A549 (cell line): ENCODE results near the gene ZSWIM5. TPM values are rescaled to one million over a fixed set of nuclear protein-coding genes. Genes with fewer than 3 reads are reported as not detected.
"Not testable (repeated sequence)": the region's sequence is repeated elsewhere in the genome, so short reads cannot be mapped to it uniquely, and the experiment has no call there.

Experiments
- ATAC-seq, 2 experiments: fragments of 200-7000 bp in 1 of 2; fragments of >200 bp in 1 of 2; cut with Nextera tagmentation in 1 of 2; cut with Tn5 transposase in 1 of 2; 3 replicates each; pipeline versions ENCODE4 v1.8.0 to v1.9.1; 2018 to 2020; ENCODE audit warnings: mild to moderate bottlenecking in 1 of 2, moderate library complexity in 1 of 2
- CTCF ChIA-PET: fragments of 300-600 bp; sonication (Branson Sonifier 250); formaldehyde crosslinking; extraction: SDS; loops from one replicate; lab custom pipeline; 2021; ENCODE audit warnings: antibody characterized with exemption, inconsistent platforms; lab: Yijun Ruan, JAX
- POLR2A ChIA-PET: fragments of 350-600 bp; formaldehyde crosslinking; extraction: SDS; loops from one replicate; lab custom pipeline; 2021; ENCODE audit warnings: antibody characterized with exemption, inconsistent platforms; lab: Yijun Ruan, JAX
- DNase-seq, 2 experiments: peaks; one replicate each; pipeline versions ENCODE4 v3.0.0 to v3.0.0-alpha.2; 2011 to 2016; ENCODE audit warnings: low read depth in 1 of 2, low spot score in 1 of 2
- FAIRE-seq: peaks from 2 replicates; lab custom pipeline; 2011; peaks lifted over from hg19 to GRCh38; lab: Jason Lieb, UNC
- H3K27ac ChIP-seq, 2 experiments: fragments of >200 bp; sonication (Bioruptor Twin); formaldehyde crosslinking; 3 replicates each; pipeline ENCODE4 v1.5.1; 2016 to 2017
- H3K4me1 ChIP-seq: fragments of >200 bp; sonication (Bioruptor Twin); formaldehyde crosslinking; 3 replicates; pipeline ENCODE4 v1.6.1; 2016
- H3K4me2 ChIP-seq: fragments of >200 bp; sonication (Bioruptor Twin); formaldehyde crosslinking; 3 replicates; pipeline ENCODE4 v1.6.1; 2016
- H3K4me3 ChIP-seq: fragments of >200 bp; sonication (Bioruptor Twin); formaldehyde crosslinking; 3 replicates; pipeline ENCODE4 v1.5.1; 2016
- H3K9me3 ChIP-seq: fragments of >200 bp; sonication (Bioruptor Twin); formaldehyde crosslinking; 3 replicates; pipeline ENCODE4 v1.6.1; 2016
- CEBPB ChIP-seq, 2 experiments: fragments of >200 bp in 1 of 2; sonication (Bioruptor Twin) in 1 of 2; formaldehyde crosslinking in 1 of 2; IDR thresholded peaks; 2 replicates each; pipeline ENCODE4 v1.6.1; 2012 to 2016
- EHF ChIP-seq: fragments of 250-450 bp; sonication (Bioruptor Pico); IDR thresholded peaks from 2 replicates; pipeline ENCODE4 v1.5.0; 2020; ENCODE audit warnings: mild to moderate bottlenecking
- EHMT2 ChIP-seq: fragments of 200-600 bp; sonication (generic); IDR thresholded peaks from 2 replicates; pipeline ENCODE4 v1.6.1; 2016; ENCODE audit warnings: antibody characterized with exemption, low read depth, mild to moderate bottlenecking, moderate library complexity
- EP300 ChIP-seq, 2 experiments: fragments of >200 bp; sonication (Bioruptor Twin); formaldehyde crosslinking; IDR thresholded peaks; 2 replicates in 1 of 2; 3 replicates in 1 of 2; pipeline ENCODE4 v1.6.1; 2016 to 2017
- FOXS1 ChIP-seq: fragments of 250-450 bp; sonication (Bioruptor Pico); IDR thresholded peaks from 2 replicates; pipeline ENCODE4 v1.5.0; 2020; ENCODE audit warnings: mild to moderate bottlenecking, moderate library complexity
- JUN ChIP-seq, 2 experiments: fragments of >200 bp; sonication (Bioruptor Twin); formaldehyde crosslinking; IDR thresholded peaks; 2 replicates in 1 of 2; 3 replicates in 1 of 2; pipeline ENCODE4 v1.6.1; 2016 to 2017
- JUNB ChIP-seq: fragments of >200 bp; sonication (Bioruptor Twin); formaldehyde crosslinking; IDR thresholded peaks from 2 replicates; pipeline ENCODE4 v1.6.1; 2016
- MAFK ChIP-seq: fragments of 450-650 bp; IDR thresholded peaks from 2 replicates; pipeline ENCODE4 v1.6.1; 2014; ENCODE audit not compliant: partially characterized antibody
- MAZ ChIP-seq: fragments of 150-350 bp; IDR thresholded peaks from 2 replicates; pipeline ENCODE4 v1.6.1; 2014; ENCODE audit warnings: antibody characterized with exemption, low read depth, low read length, borderline replicate concordance
- MYC ChIP-seq: IDR thresholded peaks from 2 replicates; pipeline ENCODE4 v1.6.1; 2012; ENCODE audit warnings: mild to moderate bottlenecking, inconsistent platforms, low read length, improper control_type of control experiment, borderline replicate concordance
- RARB ChIP-seq: fragments of 250-450 bp; sonication (Bioruptor Pico); IDR thresholded peaks from 2 replicates; pipeline ENCODE4 v1.8.0; 2021; ENCODE audit warnings: mild to moderate bottlenecking, moderate library complexity
- RCOR1 ChIP-seq: fragments of 150-350 bp; IDR thresholded peaks from 2 replicates; pipeline ENCODE4 v1.6.1; 2014; ENCODE audit warnings: antibody characterized with exemption, low read length, low read depth
- ZFP36 ChIP-seq: fragments of 450-650 bp; IDR thresholded peaks from 2 replicates; pipeline ENCODE4 v1.6.1; 2014; ENCODE audit warnings: borderline replicate concordance; ENCODE audit not compliant: partially characterized antibody
- ZSCAN20 ChIP-seq: fragments of 250-450 bp; sonication (Bioruptor Pico); IDR thresholded peaks from 2 replicates; pipeline ENCODE4 v1.8.0; 2022; ENCODE audit warnings: mild to moderate bottlenecking, moderate library complexity
- WGBS: methylation state at CpG from one replicate; pipeline ENCODE4 v1.1.6; 2017; ENCODE audit errors: missing lambda C conversion rate; 5-methylcytosine and 5-hydroxymethylcytosine counted together
- polyA plus RNA-seq, 4 experiments: library from polyadenylated mRNA; depleted of rRNA in 3 of 4; stranded (reverse); fragments of >200 nt; fragmentation: RNase III in 1 of 4; extraction: RNeasy Plus Mini Kit Qiagen cat#74134 plus additional on column Dnase treatment in 1 of 4; gene quantifications; 2 replicates in 3 of 4; 3 replicates in 1 of 4; pipeline ENCODE4 v1.2.3, GENCODE V29; 2011 to 2017
- TF ChIP-seq, protein P1 (sequence below): fragments of 150-350 bp; IDR thresholded peaks from 2 replicates; pipeline ENCODE4 v1.6.1; 2014; ENCODE audit warnings: low read depth, mild to moderate bottlenecking, low read length
- TF ChIP-seq, protein P2 (sequence below): fragments of >200 bp; sonication (Bioruptor Twin); formaldehyde crosslinking; IDR thresholded peaks from 2 replicates; pipeline ENCODE4 v1.6.1; 2016
- TF ChIP-seq, protein P3 (sequence below): fragments of >200 bp; sonication (Bioruptor Twin); formaldehyde crosslinking; IDR thresholded peaks from 3 replicates; pipeline ENCODE4 v1.5.1; 2016
- TF ChIP-seq, protein P4 (sequence below): IDR thresholded peaks from 2 replicates; pipeline ENCODE4 v1.6.1; 2012
- TF ChIP-seq, protein P5 (sequence below): fragments of 250-450 bp; sonication (Bioruptor Pico); IDR thresholded peaks from 2 replicates; pipeline ENCODE4 v1.5.0; 2021; ENCODE audit warnings: mild to moderate bottlenecking, moderate library complexity, borderline replicate concordance
- TF ChIP-seq, protein P6 (sequence below): IDR thresholded peaks from 2 replicates; pipeline ENCODE4 v1.6.1; 2012

Gene ZSWIM5
- polyA plus RNA-seq, 2 of the 4 experiments (the other 2 are of a cell fraction), result 0.52 to 1.3 TPM

DNA sequence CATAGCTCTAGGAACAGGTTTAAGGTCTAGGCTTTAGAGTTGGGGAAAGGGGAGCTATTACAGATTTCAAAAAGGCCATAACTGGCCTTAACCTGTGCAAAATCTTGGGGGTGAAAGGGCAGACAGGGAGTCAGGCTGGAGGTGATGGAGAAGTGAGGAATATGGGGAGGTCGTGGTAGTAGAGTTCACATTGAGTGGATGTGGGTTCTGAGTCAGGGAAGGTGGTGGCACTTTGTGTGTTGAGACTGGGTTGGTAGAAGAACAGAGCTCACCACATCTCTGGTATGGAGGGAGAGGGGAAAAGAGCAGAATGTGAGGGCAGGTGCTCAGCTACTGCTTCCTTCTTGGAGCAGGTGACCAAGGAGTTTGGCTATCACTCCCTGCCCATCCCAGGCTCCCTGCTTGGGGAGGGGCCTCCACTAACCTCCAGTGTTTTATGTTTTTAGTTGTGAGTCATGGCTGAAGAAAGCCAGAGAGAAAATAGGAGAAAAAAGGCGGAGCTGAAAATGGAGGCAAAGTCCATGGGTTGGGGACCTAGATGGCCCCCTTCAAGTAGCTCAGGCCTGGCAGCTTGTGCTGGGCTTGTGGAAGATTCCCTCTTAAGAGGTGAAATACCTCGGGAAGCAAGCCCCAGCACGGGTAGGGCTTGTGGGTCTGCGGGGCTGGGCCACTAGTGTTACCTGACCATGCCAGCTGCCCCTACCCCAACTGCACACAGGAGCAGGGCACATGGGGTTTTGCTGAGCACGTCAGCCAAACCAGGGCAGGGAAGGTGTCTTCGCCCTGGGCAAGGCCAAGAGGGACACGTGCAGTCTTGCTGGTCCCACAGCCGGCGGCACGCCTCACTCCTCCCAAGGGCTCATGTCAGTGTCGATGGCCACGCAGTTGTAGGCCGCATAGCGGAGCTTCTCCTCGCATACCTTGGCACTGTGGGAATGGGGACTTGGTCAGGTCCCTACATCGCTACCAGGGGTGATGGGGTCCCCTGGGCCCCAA is 203.5 kb downstream of the ZSWIM5 start:
- no peak overlapping the region for H3K27ac ChIP-seq
- no peak for ATAC-seq
- no peaks in the 10 kb centered on the region for H3K9me3 ChIP-seq
- no peak overlapping the region for H3K4me3 ChIP-seq
- no peaks in the 10 kb centered on the region for H3K4me1 ChIP-seq
- no peak for FAIRE-seq
- H3K4me2 ChIP-seq, result no peak overlapping the region
- DNase-seq, result no peak
- WGBS, result 65% methylated on average over 3 of the region's 17 CpGs
- CTCF ChIA-PET, result interaction anchor here (0.6 to 20.8 kb wide), 4 partner anchors 12 to 297 kb away, joined by 3 to 488 read pairs (median 13); no protein-coding TSS in a partner anchor
- TF ChIP-seq MAZ (no peak), RARB (no peak), FOXS1 (no peak), MAFK (no peak), EHMT2 (no peak), CEBPB (IDR thresholded peaks at IDR 0.05) (no peak), ZSCAN20 (no peak), ZFP36 (no peak), EP300 (IDR thresholded peaks at IDR 0.05) (no peak), JUNB (no peak), JUN (IDR thresholded peaks at IDR 0.05) (no peak), EHF (no peak), RCOR1 (no peak), MYC (no peak)
- TF ChIP-seq, protein P1, sequence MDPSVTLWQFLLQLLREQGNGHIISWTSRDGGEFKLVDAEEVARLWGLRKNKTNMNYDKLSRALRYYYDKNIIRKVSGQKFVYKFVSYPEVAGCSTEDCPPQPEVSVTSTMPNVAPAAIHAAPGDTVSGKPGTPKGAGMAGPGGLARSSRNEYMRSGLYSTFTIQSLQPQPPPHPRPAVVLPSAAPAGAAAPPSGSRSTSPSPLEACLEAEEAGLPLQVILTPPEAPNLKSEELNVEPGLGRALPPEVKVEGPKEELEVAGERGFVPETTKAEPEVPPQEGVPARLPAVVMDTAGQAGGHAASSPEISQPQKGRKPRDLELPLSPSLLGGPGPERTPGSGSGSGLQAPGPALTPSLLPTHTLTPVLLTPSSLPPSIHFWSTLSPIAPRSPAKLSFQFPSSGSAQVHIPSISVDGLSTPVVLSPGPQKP, result no peak
- TF ChIP-seq, protein P2, sequence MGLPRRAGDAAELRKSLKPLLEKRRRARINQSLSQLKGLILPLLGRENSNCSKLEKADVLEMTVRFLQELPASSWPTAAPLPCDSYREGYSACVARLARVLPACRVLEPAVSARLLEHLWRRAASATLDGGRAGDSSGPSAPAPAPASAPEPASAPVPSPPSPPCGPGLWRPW, result no peak
- TF ChIP-seq, protein P3, sequence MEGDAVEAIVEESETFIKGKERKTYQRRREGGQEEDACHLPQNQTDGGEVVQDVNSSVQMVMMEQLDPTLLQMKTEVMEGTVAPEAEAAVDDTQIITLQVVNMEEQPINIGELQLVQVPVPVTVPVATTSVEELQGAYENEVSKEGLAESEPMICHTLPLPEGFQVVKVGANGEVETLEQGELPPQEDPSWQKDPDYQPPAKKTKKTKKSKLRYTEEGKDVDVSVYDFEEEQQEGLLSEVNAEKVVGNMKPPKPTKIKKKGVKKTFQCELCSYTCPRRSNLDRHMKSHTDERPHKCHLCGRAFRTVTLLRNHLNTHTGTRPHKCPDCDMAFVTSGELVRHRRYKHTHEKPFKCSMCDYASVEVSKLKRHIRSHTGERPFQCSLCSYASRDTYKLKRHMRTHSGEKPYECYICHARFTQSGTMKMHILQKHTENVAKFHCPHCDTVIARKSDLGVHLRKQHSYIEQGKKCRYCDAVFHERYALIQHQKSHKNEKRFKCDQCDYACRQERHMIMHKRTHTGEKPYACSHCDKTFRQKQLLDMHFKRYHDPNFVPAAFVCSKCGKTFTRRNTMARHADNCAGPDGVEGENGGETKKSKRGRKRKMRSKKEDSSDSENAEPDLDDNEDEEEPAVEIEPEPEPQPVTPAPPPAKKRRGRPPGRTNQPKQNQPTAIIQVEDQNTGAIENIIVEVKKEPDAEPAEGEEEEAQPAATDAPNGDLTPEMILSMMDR, result no peak
- TF ChIP-seq, protein P4, sequence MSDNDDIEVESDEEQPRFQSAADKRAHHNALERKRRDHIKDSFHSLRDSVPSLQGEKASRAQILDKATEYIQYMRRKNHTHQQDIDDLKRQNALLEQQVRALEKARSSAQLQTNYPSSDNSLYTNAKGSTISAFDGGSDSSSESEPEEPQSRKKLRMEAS, result no peak
- TF ChIP-seq, protein P5, sequence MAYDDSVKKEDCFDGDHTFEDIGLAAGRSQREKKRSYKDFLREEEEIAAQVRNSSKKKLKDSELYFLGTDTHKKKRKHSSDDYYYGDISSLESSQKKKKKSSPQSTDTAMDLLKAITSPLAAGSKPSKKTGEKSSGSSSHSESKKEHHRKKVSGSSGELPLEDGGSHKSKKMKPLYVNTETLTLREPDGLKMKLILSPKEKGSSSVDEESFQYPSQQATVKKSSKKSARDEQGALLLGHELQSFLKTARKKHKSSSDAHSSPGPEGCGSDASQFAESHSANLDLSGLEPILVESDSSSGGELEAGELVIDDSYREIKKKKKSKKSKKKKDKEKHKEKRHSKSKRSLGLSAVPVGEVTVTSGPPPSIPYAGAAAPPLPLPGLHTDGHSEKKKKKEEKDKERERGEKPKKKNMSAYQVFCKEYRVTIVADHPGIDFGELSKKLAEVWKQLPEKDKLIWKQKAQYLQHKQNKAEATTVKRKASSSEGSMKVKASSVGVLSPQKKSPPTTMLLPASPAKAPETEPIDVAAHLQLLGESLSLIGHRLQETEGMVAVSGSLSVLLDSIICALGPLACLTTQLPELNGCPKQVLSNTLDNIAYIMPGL (CRISPR knock-in tag), result no peak
- TF ChIP-seq, protein P6, sequence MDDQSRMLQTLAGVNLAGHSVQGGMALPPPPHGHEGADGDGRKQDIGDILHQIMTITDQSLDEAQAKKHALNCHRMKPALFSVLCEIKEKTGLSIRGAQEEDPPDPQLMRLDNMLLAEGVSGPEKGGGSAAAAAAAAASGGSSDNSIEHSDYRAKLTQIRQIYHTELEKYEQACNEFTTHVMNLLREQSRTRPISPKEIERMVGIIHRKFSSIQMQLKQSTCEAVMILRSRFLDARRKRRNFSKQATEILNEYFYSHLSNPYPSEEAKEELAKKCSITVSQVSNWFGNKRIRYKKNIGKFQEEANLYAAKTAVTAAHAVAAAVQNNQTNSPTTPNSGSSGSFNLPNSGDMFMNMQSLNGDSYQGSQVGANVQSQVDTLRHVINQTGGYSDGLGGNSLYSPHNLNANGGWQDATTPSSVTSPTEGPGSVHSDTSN, result no peak
- POLR2A ChIA-PET, result no interaction called here

DNA sequence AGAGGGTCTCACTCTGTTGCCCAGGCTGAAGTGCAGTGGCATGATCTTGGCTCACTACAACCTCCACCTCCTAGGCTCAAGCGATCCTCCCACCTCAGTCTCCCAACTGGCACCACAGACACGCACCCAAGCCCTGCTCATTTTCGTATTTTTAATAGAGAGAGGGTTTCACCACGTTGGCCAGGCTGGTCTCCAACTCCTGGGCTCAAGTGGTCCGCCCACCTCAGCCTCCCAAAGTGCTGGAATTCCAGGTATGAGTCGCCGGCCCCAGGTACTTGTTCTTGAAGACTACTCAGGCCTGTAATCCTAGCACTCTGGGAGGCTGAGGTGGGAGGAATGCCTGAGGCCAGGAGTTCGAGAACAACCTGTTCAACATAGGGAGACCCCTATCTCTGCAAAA is 204.8 kb downstream of the ZSWIM5 start:
- 78% methylated on average over 4 of the region's 8 CpGs for WGBS
- CTCF ChIA-PET, result interaction anchor here (20.8 kb wide), 1 partner anchor 298 kb away, joined by 488 read pairs; no protein-coding TSS in a partner anchor
- H3K9me3 ChIP-seq, H3K27ac ChIP-seq, H3K4me1 ChIP-seq, H3K4me2 ChIP-seq, H3K4me3 ChIP-seq, FAIRE-seq, ATAC-seq, DNase-seq, POLR2A ChIA-PET: not testable (repeated sequence)
